ENCODE results near the gene LCP2.
"Not testable (repeated sequence)": the region's sequence is repeated elsewhere in the genome, so short reads cannot be mapped to it uniquely, and the experiment has no call there.

Gene LCP2

DNA sequence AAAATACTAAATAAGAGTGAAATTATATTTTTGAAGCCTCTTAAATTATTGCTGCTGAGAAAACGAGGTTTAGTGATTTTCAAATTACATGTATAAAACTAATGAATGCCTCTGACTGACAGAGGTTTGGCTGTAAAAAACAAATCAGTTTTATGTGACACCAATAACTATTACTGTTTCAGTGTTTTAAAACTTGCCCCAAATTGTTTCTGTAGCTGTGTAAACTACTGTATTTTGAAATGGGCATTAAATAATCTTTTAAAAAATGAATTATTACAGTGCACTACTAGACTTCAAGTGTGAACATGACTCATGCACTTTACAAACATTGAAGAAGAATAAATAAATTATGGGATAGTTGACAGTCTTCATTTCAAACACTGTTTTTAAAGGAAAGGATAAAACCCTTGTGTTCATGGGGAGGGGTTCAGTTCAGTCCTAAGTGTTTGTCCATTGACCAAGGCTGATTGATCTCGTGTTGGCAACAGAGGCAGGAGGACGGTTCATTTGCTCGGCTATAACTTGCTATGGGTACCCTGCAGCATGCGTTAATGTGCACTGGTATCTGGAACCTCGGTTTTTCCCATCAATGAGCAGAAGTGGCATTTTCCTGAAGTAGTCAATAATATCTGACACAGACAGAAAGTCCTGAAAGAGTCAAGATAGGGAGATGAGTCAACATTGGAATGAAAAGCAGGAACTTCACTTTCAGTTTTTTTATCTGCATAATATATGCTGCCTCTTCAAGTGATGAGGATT is 49.2 kb downstream of the LCP2 start:
- peaks cover 10% of the 10 kb centered on the region for H3K27me3 Mint-ChIP-seq (ENCODE audit: low read depth)
- TF ChIP-seq, protein P1, sequence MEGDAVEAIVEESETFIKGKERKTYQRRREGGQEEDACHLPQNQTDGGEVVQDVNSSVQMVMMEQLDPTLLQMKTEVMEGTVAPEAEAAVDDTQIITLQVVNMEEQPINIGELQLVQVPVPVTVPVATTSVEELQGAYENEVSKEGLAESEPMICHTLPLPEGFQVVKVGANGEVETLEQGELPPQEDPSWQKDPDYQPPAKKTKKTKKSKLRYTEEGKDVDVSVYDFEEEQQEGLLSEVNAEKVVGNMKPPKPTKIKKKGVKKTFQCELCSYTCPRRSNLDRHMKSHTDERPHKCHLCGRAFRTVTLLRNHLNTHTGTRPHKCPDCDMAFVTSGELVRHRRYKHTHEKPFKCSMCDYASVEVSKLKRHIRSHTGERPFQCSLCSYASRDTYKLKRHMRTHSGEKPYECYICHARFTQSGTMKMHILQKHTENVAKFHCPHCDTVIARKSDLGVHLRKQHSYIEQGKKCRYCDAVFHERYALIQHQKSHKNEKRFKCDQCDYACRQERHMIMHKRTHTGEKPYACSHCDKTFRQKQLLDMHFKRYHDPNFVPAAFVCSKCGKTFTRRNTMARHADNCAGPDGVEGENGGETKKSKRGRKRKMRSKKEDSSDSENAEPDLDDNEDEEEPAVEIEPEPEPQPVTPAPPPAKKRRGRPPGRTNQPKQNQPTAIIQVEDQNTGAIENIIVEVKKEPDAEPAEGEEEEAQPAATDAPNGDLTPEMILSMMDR (IDR thresholded peaks at IDR 0.05; ENCODE audit: unreplicated experiment in 3 of 3): no peak
- peaks cover 4% of the 10 kb centered on the region for H3K36me3 Mint-ChIP-seq (ENCODE audit: low read depth)
- no peak overlapping the region for H3K4me3 Mint-ChIP-seq
- H3K9me3 Mint-ChIP-seq: peaks cover 4% of the 10 kb centered on the region
- H3K4me1 Mint-ChIP-seq: peaks cover 21% of the 10 kb centered on the region
- H3K27ac Mint-ChIP-seq: no peak overlapping the region

DNA sequence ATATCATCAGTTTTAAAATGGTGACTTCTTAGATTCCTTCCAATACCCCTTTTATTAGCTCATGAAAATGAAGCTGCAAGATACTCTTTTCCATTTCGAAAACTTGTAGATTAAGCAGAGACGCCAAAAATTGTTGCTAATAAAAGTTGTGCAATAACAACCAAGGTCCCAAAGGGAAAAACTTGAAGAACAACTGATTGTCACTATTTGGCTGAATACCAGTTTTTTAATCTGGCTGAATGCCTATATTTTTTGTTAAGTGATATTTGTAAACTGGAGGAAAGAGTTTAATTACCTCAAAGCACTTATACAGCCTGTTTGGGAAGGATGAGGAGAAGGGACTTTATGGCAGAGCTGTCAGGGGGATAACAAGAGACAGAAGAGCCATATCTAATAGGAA is 50.2 kb downstream of the LCP2 start:
- TF ChIP-seq, protein P1 (IDR thresholded peaks at IDR 0.05; ENCODE audit: unreplicated experiment in 3 of 3): no peak
- peaks cover 10% of the 10 kb centered on the region for H3K27me3 Mint-ChIP-seq (ENCODE audit: low read depth)
- H3K27ac Mint-ChIP-seq: peak overlapping the region in 1 of 3 experiments; percentile 60
- H3K4me3 Mint-ChIP-seq: no peak overlapping the region
- H3K9me3 Mint-ChIP-seq: peaks cover 4% of the 10 kb centered on the region
- H3K36me3 Mint-ChIP-seq (ENCODE audit: low read depth): peaks cover 4% of the 10 kb centered on the region
- peaks cover 14% of the 10 kb centered on the region for H3K4me1 Mint-ChIP-seq

DNA sequence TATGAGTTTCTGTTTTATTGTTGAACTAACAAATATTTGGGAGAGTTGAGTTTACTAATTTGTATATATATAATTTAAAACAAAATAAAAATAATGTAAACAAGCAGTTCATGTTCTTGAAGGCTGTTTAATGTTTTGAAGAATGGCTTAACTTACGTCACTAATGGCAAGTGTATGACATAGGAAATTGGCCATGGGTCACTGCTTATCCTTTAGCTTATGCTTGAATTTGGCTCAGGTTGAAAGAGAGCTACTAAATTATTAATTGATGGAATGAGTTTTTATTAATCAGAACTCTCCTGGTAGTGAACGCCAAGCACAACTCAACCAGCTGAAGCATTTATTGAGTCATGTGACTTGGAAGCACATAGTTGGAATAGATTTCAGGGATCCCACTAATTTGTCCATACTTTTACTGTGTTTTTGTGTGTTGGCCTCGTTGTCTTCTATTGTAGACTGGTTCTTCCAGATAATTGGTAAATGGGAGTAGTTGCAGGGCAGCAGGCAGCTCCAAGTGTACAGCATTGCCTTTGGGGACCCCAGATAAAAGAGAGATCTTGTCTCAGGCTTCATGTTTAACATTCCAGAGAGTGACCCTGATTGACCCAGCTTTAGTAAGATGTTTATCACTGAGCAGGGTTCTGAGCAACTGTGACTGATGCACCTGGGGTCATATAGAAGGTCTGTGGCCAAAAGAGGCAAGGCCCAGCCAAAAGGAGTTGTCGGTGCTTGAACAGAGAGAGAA is 51.3 kb downstream of the LCP2 start:
- TF ChIP-seq, protein P1 (IDR thresholded peaks at IDR 0.05; ENCODE audit: unreplicated experiment in 3 of 3): no peak
- H3K4me1 Mint-ChIP-seq: peaks cover 8% of the 10 kb centered on the region
- H3K4me3 Mint-ChIP-seq: no peak overlapping the region
- peaks cover 3% of the 10 kb centered on the region for H3K27me3 Mint-ChIP-seq (ENCODE audit: low read depth)
- peaks cover 4% of the 10 kb centered on the region for H3K36me3 Mint-ChIP-seq (ENCODE audit: low read depth)
- H3K27ac Mint-ChIP-seq: no peak overlapping the region
- peaks cover 4% of the 10 kb centered on the region for H3K9me3 Mint-ChIP-seq

DNA sequence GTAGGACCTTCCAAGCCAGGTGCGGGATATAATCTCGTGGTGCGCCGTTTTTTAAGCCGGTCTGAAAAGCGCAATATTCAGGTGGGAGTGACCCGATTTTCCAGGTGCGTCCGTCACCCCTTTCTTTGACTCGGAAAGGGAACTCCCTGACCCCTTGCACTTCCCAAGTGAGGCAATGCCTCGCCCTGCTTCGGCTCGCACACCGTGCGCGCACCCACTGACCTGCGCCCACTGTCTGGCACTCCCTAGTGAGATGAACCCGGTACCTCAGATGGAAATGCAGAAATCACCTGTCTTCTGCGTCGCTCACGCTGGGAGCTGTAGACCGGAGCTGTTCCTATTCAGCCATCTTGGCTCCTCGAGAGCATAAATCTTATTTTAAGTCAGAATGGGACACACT is 52.1 kb downstream of the LCP2 start:
- H3K9me3 Mint-ChIP-seq; H3K36me3 Mint-ChIP-seq (ENCODE audit: low read depth); H3K4me1 Mint-ChIP-seq; H3K4me3 Mint-ChIP-seq; H3K27ac Mint-ChIP-seq; H3K27me3 Mint-ChIP-seq (ENCODE audit: low read depth): not testable (repeated sequence)

DNA sequence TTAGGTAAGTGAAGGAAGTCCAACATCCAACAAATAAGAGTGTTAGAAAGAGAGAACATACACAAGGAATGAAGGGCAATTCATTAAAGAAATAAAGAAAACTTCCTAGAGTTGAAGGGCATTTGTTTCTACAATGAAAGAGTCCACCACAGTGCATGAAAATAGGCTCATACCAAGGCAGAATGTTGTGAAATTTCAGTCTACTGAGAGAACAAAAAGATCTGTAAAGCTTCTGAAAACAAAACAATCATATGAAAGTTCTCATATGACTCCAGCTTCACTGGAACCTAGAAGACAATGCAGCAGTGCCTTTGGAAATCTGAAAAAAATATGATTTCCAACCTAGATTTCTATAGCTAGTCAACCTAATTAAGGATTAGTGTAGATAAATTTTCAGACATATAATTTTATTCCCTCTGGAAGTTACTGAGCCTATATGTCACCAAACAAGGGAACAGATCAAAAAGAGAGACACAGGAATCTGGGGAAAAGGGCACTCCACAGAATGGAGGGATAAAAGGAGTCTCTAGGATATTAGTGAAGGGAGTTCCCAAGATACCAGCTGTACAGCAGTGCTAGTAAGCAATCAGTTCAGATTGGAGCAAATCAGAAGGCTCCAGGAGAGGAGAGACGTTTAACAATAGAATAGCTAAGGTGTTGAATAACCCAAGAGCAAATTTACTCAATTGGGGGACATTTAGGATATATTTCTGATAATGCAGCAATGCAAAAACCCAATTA is 59.0 kb downstream of the LCP2 start:
- H3K4me3 Mint-ChIP-seq: no peak overlapping the region

More for the DNA sequence above, 59.0 kb downstream of the LCP2 start:
- Mint-ChIP-seq H3K27me3 (ENCODE audit: low read depth) (peaks cover 7% of the 10 kb centered on the region), H3K36me3 (ENCODE audit: low read depth) (no peaks in the 10 kb centered on the region), H3K4me1 (no peaks in the 10 kb centered on the region), H3K27ac (no peak overlapping the region), H3K9me3 (peaks cover 6% of the 10 kb centered on the region)
- TF ChIP-seq, protein P1 (IDR thresholded peaks at IDR 0.05; ENCODE audit: unreplicated experiment in 3 of 3): no peak
